GM12878 (cell line): ENCODE results near the gene GARIN5B. TPM values are rescaled to one million over a fixed set of nuclear protein-coding genes. Genes with fewer than 3 reads are reported as not detected.

Experiments used
- ATAC-seq: fragments of 200-7000 bp; cut with Tn5 transposase; 3 replicates; pipeline ENCODE4 v1.9.1; 2020; ENCODE audit warnings: mild to moderate bottlenecking, moderate library complexity
- BruUV-seq: library from RNA; stranded (reverse); fragments of 400-500 nt; replicated peaks from 2 replicates; lab custom pipeline; 2021; lab: Mats Ljungman, UMichigan
- CTCF ChIA-PET: fragments of 300-600 bp; sonication (Branson Sonifier 250); formaldehyde crosslinking; extraction: SDS; loops from one replicate; lab custom pipeline; 2021; ENCODE audit warnings: inconsistent platforms; lab: Yijun Ruan, JAX
- POLR2A ChIA-PET: fragments of 350-600 bp; formaldehyde crosslinking; extraction: SDS; loops from one replicate; lab custom pipeline; 2021; ENCODE audit warnings: inconsistent platforms; lab: Charles Lee
- RAD21 ChIA-PET: fragments of 300-600 bp; sonication (Branson Sonifier 250); formaldehyde crosslinking; loops from one replicate; lab custom pipeline; 2023; ENCODE audit warnings: antibody characterized with exemption; ENCODE audit not compliant: unreplicated experiment; lab: Charles Lee
- SMC1A ChIA-PET: fragments of 300-600 bp; sonication (Branson Sonifier 250); formaldehyde crosslinking; loops from one replicate; lab custom pipeline; 2023; ENCODE audit not compliant: unreplicated experiment, uncharacterized antibody; lab: Charles Lee
- DNase-seq: peaks from one replicate; pipeline ENCODE4 v3.0.0-alpha.2; 2011; ENCODE audit warnings: low read depth, low spot score
- FAIRE-seq: peaks from 3 replicates; lab custom pipeline; 2011; peaks lifted over from hg19 to GRCh38; lab: Jason Lieb, UNC
- H2AFZ ChIP-seq: 2 replicates; pipeline ENCODE4 v1.6.0; 2011; ENCODE audit warnings: low read depth, low read length, control low read depth; ENCODE audit not compliant: control insufficient read depth
- H3K27ac ChIP-seq: 2 replicates; pipeline ENCODE4 v1.5.1; 2011; ENCODE audit warnings: control low read depth; ENCODE audit not compliant: control insufficient read depth, insufficient read depth
- H3K27me3 ChIP-seq, 2 experiments: replicated peaks in 1 of 2; 2 replicates each; pipeline versions ENCODE4 v1.6.0 to v1.6.1; 2011; ENCODE audit warnings: low read length in 1 of 2; ENCODE audit not compliant: control insufficient read depth in 2 of 2, insufficient read depth in 2 of 2
- H3K36me3 ChIP-seq, 2 experiments: 2 replicates each; pipeline ENCODE4 v1.5.1; 2011; ENCODE audit warnings: low read length in 1 of 2; ENCODE audit not compliant: control insufficient read depth in 2 of 2, insufficient read depth in 2 of 2
- H3K4me1 ChIP-seq: 2 replicates; pipeline ENCODE4 v1.6.1; 2011; ENCODE audit warnings: mild to moderate bottlenecking, low read length, moderate library complexity, mixed read lengths; ENCODE audit not compliant: control insufficient read depth, insufficient read depth
- H3K4me2 ChIP-seq: 2 replicates; pipeline ENCODE4 v1.6.0; 2011; ENCODE audit warnings: control low read depth; ENCODE audit not compliant: control insufficient read depth, insufficient read depth
- H3K4me3 ChIP-seq: fragments of 200-600 bp; sonication (generic); 2 replicates; pipeline ENCODE4 v1.5.1; 2016
- H3K79me2 ChIP-seq: 2 replicates; pipeline ENCODE4 v1.6.0; 2011; ENCODE audit warnings: low read length; ENCODE audit not compliant: control insufficient read depth, insufficient read depth
- H3K9ac ChIP-seq: 2 replicates; pipeline ENCODE4 v1.8.0; 2011; ENCODE audit warnings: low read length, control low read depth, mixed read lengths; ENCODE audit not compliant: control insufficient read depth, insufficient read depth
- H3K9me3 ChIP-seq: replicated peaks from 3 replicates; pipeline ENCODE4 v1.5.1; 2011; ENCODE audit warnings: mild to moderate bottlenecking, low read length; ENCODE audit not compliant: control insufficient read depth, insufficient read depth
- H4K20me1 ChIP-seq: 2 replicates; pipeline ENCODE4 v1.6.0; 2011; ENCODE audit not compliant: control insufficient read depth, insufficient read depth
- BCL3 ChIP-seq: IDR thresholded peaks from 2 replicates; pipeline ENCODE4 v1.6.1; 2011; ENCODE audit warnings: borderline replicate concordance, low read depth, mild to moderate bottlenecking, moderate library complexity, low read length; ENCODE audit not compliant: insufficient read depth, poor library complexity, severe bottlenecking
- CEBPZ ChIP-seq: fragments of 150-350 bp; IDR thresholded peaks from 2 replicates; pipeline ENCODE4 v1.6.1; 2016; ENCODE audit warnings: low read depth, low read length
- FOS ChIP-seq: IDR thresholded peaks from 3 replicates; pipeline ENCODE4 v1.6.1; 2011; ENCODE audit warnings: borderline replicate concordance; ENCODE audit not compliant: insufficient read length; ENCODE audit errors: extremely low read depth
- HDGF ChIP-seq: fragments of 450-650 bp; IDR thresholded peaks from 2 replicates; pipeline ENCODE4 v1.6.1; 2016; ENCODE audit warnings: antibody characterized with exemption
- IKZF1 ChIP-seq: fragments of 450-650 bp; conservative IDR thresholded peaks from 2 replicates; pipeline ENCODE4 v1.6.1; 2017; ENCODE audit warnings: antibody characterized with exemption, mild to moderate bottlenecking
- JUNB ChIP-seq: IDR thresholded peaks from 2 replicates; pipeline ENCODE4 v1.6.1; 2016; ENCODE audit warnings: antibody characterized with exemption, mild to moderate bottlenecking
- MAX ChIP-seq: IDR thresholded peaks from 2 replicates; pipeline ENCODE4 v1.6.1; 2012; ENCODE audit warnings: low read depth, low read length, improper control_type of control experiment
- MYC ChIP-seq: IDR thresholded peaks from 2 replicates; pipeline ENCODE4 v1.6.1; 2011; ENCODE audit warnings: mild to moderate bottlenecking, low read length, moderate library complexity, inconsistent platforms; ENCODE audit not compliant: insufficient read depth, insufficient replicate concordance, insufficient read length, severe bottlenecking
- NR2C1 ChIP-seq: fragments of 450-650 bp; IDR thresholded peaks from 2 replicates; pipeline ENCODE4 v1.6.1; 2017; ENCODE audit warnings: antibody characterized with exemption, mild to moderate bottlenecking, moderate library complexity
- SKIL ChIP-seq: fragments of 450-650 bp; IDR thresholded peaks from 2 replicates; pipeline ENCODE4 v1.6.1; 2017; ENCODE audit warnings: mild to moderate bottlenecking, low read depth, inconsistent platforms; ENCODE audit not compliant: poor library complexity, severe bottlenecking
- TCF7 ChIP-seq: IDR thresholded peaks from 2 replicates; pipeline ENCODE4 v1.6.1; 2014; ENCODE audit warnings: antibody characterized with exemption, borderline replicate concordance
- ZBED1 ChIP-seq: IDR thresholded peaks from 2 replicates; pipeline ENCODE4 v1.6.1; 2016; ENCODE audit warnings: borderline replicate concordance
- ZNF207 ChIP-seq: fragments of 450-650 bp; IDR thresholded peaks from 2 replicates; pipeline ENCODE4 v1.6.1; 2014; ENCODE audit warnings: antibody characterized with exemption, mild to moderate bottlenecking, borderline replicate concordance
- ZNF24 ChIP-seq: fragments of 450-650 bp; IDR thresholded peaks from 2 replicates; pipeline ENCODE4 v1.6.1; 2017; ENCODE audit warnings: antibody characterized with exemption, mild to moderate bottlenecking
- ZNF274 ChIP-seq: IDR thresholded peaks from one replicate; pipeline ENCODE4 v1.8.0; 2011; ENCODE audit not compliant: insufficient read length, insufficient read depth
- WGBS: methylation state at CpG from one replicate; pipeline ENCODE4 v1.1.6; 2016; ENCODE audit warnings: low lambda C conversion rate; ENCODE audit not compliant: insufficient replicate concordance, insufficient coverage; ENCODE audit errors: missing lambda C conversion rate; 5-methylcytosine and 5-hydroxymethylcytosine counted together
- in situ Hi-C: fragments of 300-500 bp; cut with MboI; formaldehyde crosslinking; loops from 9 replicates; pipeline ENCODE4 v1.14.3; 2018; ENCODE audit warnings: mixed read lengths
- intact Hi-C: fragments of 100-400 bp; cut with micrococcal nuclease; formaldehyde crosslinking; loops from one replicate; pipeline ENCODE4 v1.14.2; 2022; ENCODE audit not compliant: unreplicated experiment
- polyA plus RNA-seq, 11 experiments: library from polyadenylated mRNA; depleted of rRNA in 4 of 11; unstranded in 6 of 11; stranded (reverse) in 5 of 11; fragments of >200 nt; fragmentation: Nextera tagmentation in 4 of 11; fragmentation: Illumina TruSeq in 1 of 11; extraction: Ambion mirVana in 4 of 11; extraction: Trizol in 1 of 11; gene quantifications; 1 replicate in 1 of 11; 2 replicates in 10 of 11; pipeline versions ENCODE4 v1.2.1 to v1.2.3, GENCODE V29; 2011 to 2016; ENCODE audit warnings: inconsistent platforms in 2 of 11, missing spikeins in 2 of 11, low read depth in 1 of 11
- total RNA-seq, 4 experiments: library from RNA; depleted of rRNA in 3 of 4; stranded (reverse); fragments of >200 nt in 3 of 4; fragmentation: Illumina TruSeq in 1 of 4; extraction: Trizol in 1 of 4; gene quantifications; 2 replicates each; pipeline versions ENCODE4 v1.2.1 to v1.2.3, GENCODE V29; 2013 to 2021

Gene GARIN5B
- total and polyA plus RNA-seq, 10 of the 15 experiments (the other 5 are each of a cell fraction or from before 2014, with no cell fraction given): not detected

- H3K4me1 ChIP-seq: no peaks in the 10 kb centered on the region
- H3K9me3 ChIP-seq: no peaks in the 10 kb centered on the region
- no peak overlapping the region for H3K4me3 ChIP-seq
- ATAC-seq: no peak; the same call in 2 of the 3 replicates
- BruUV-seq: no TSS peak
- RAD21 ChIA-PET: interaction anchor here (1.3 kb wide), 1 partner anchor 20 kb away, joined by 3 read pairs; the partner anchor contains the start of gene KMT5C
- intact Hi-C loops: no loop called here
- WGBS: 43% methylated on average over 28 of the region's 32 CpGs
- no peak for DNase-seq
- peaks cover 0 to 6% of the 10 kb centered on the region in 2 experiments; a peak in 3 of 4 replicates for H3K27me3 ChIP-seq
- POLR2A ChIA-PET: interaction anchor here (0.7 kb wide), 1 partner anchor 34 kb away, joined by 4 read pairs; the partner anchor contains the start of gene TMEM150B
- H2AFZ ChIP-seq: no peak overlapping the region
- in situ Hi-C loops: no loop called here
- no peaks in the 10 kb centered on the region for H3K79me2 ChIP-seq
- SMC1A ChIA-PET: no interaction called here
- CTCF ChIA-PET: no interaction called here
- no peaks in the 10 kb centered on the region for H4K20me1 ChIP-seq
- no peak overlapping the region for H3K4me2 ChIP-seq
- no peaks in the 10 kb centered on the region for H3K36me3 ChIP-seq
- FAIRE-seq: no peak
- H3K9ac ChIP-seq: no peak overlapping the region
- no peak overlapping the region for H3K27ac ChIP-seq
- TF ChIP-seq FOS (no peak), TCF7 (no peak), SKIL (no peak), ZNF207 (no peak), ZNF274 (no peak), CEBPZ (no peak), HDGF (no peak), BCL3 (no peak), ZBED1 (no peak), NR2C1 (no peak), ZNF24 (no peak), JUNB (no peak), IKZF1 (no peak), MAX (no peak), MYC (no peak)
Observed at GRCh38 chr19:55358943-55359908, 3.8 kb downstream of the GARIN5B start.
